GM12891 (cell line): ENCODE measurements around the gene DNAAF3.

ENCODE experiments used
- POLR2A ChIP-seq: IDR thresholded peaks from 2 replicates; pipeline ENCODE4 v1.6.1; 2011; ENCODE audit warnings: low read depth, low read length, control low read depth
- POLR2AphosphoS5 ChIP-seq: IDR thresholded peaks from 2 replicates; pipeline ENCODE4 v1.6.1; 2011; ENCODE audit warnings: low read depth, low read length, control low read depth
- POU2F2 ChIP-seq: IDR thresholded peaks from 2 replicates; pipeline ENCODE4 v1.6.1; 2011; ENCODE audit warnings: low read depth, mild to moderate bottlenecking, control low read depth, low read length, moderate library complexity
- SPI1 ChIP-seq: IDR thresholded peaks from 2 replicates; pipeline ENCODE4 v1.6.1; 2011; ENCODE audit warnings: low read depth, low read length, control low read depth
- TAF1 ChIP-seq: IDR thresholded peaks from 2 replicates; pipeline ENCODE4 v1.6.1; 2011; ENCODE audit warnings: low read depth, low read length, control low read depth

GRCh38 chr19:55206664-55207500 lies 40.5 kb upstream of the DNAAF3 start:
- TF ChIP-seq TAF1 (no peak), POLR2AphosphoS5 (no peak), POLR2A (no peak), SPI1 (no peak), POU2F2 (no peak)
